WTC11 (cell line): ENCODE results near the gene GTPBP3.

Experiments used
- ZNF232 ChIP-seq: sonication (generic); formaldehyde crosslinking; IDR thresholded peaks from 2 replicates; pipeline ENCODE4 v1.8.0; 2022; ENCODE audit warnings: mild to moderate bottlenecking, missing genetic modification reagents
- TF ChIP-seq, protein P1 (sequence below): fragments of 200-600 bp; IDR thresholded peaks from 2 replicates; pipeline ENCODE4 v1.8.0; 2022; ENCODE audit warnings: antibody characterized with exemption

DNA sequence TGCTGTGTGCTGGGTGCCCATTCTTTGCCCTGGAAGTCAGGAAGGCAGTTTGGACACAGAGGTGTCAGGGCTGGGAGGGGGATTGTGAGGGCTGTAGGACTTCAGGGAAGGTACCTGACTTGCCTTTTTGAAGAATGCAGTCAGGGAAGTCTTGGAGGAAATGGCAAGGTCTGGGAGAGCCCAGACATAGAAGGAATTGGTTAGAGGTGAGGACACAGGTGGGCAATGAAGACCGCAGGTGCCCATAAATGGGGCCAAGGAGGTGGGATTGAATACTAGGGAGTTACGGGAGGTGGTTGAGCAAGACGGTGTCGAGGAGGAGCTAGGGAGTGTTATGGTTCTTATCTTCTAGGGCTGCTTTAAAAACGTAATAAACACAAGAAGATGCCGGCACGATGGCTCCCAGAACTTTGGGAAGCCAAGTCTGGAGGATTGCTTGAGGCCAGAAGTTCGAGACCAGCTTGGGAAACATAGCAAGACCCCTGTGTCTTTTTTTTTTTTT, 29.4 kb upstream of the GTPBP3 start:
- TF ChIP-seq, protein P1, sequence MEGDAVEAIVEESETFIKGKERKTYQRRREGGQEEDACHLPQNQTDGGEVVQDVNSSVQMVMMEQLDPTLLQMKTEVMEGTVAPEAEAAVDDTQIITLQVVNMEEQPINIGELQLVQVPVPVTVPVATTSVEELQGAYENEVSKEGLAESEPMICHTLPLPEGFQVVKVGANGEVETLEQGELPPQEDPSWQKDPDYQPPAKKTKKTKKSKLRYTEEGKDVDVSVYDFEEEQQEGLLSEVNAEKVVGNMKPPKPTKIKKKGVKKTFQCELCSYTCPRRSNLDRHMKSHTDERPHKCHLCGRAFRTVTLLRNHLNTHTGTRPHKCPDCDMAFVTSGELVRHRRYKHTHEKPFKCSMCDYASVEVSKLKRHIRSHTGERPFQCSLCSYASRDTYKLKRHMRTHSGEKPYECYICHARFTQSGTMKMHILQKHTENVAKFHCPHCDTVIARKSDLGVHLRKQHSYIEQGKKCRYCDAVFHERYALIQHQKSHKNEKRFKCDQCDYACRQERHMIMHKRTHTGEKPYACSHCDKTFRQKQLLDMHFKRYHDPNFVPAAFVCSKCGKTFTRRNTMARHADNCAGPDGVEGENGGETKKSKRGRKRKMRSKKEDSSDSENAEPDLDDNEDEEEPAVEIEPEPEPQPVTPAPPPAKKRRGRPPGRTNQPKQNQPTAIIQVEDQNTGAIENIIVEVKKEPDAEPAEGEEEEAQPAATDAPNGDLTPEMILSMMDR = no peak
- no peak for TF ChIP-seq ZNF232 (CRISPR knock-in tag)
